Measurements from ENCODE around the gene ENTPD6.
"Not testable (repeated sequence)": the region's sequence is repeated elsewhere in the genome, so short reads cannot be mapped to it uniquely, and the experiment has no call there.

ENTPD6 gene

GRCh38 chr20:25166105-25166782 is 29.3 kb upstream of the ENTPD6 start:
- not testable (repeated sequence) for H3K36me3 ChIP-seq (ENCODE audit: control insufficient read depth, insufficient read depth, low read length)

GRCh38 chr20:25173321-25173720 is 22.2 kb upstream of the ENTPD6 start:
- no peak overlapping the region for H3K27ac ChIP-seq (ENCODE audit: low read depth, low read length)
- no peak overlapping the region for H3K4me3 ChIP-seq (ENCODE audit: low read depth, low read length)
- no peaks in the 10 kb centered on the region for H3K36me3 ChIP-seq (ENCODE audit: control insufficient read depth, insufficient read depth, low read length)
- no peaks in the 10 kb centered on the region for H3K4me1 ChIP-seq (ENCODE audit: control insufficient read depth, insufficient read depth, low read length)
- no peak overlapping the region for H3K9ac ChIP-seq (ENCODE audit: low read depth, low read length)
- no peaks in the 10 kb centered on the region for H3K27me3 ChIP-seq (ENCODE audit: control insufficient read depth, insufficient read depth, low read length)
- peaks cover 2% of the 10 kb centered on the region for H3K9me3 ChIP-seq (ENCODE audit: control insufficient read depth, insufficient read depth, low read length)

More at GRCh38 chr20:25166105-25166782, 29.3 kb upstream of the ENTPD6 start:
- H3K9ac ChIP-seq (ENCODE audit: low read depth, low read length); H3K27me3 ChIP-seq (ENCODE audit: control insufficient read depth, insufficient read depth, low read length); H3K27ac ChIP-seq (ENCODE audit: low read depth, low read length); H3K4me3 ChIP-seq (ENCODE audit: low read depth, low read length); H3K4me1 ChIP-seq (ENCODE audit: control insufficient read depth, insufficient read depth, low read length): not testable (repeated sequence)
- H3K9me3 ChIP-seq (ENCODE audit: control insufficient read depth, insufficient read depth, low read length): peaks cover 22% of the 10 kb centered on the region

- H3K27ac ChIP-seq (ENCODE audit: low read depth, low read length): no peak overlapping the region
These were observed 21.6 kb upstream of the ENTPD6 start for GRCh38 chr20:25173886-25174308.

GRCh38 chr20:25176184-25176583 is 19.3 kb upstream of the ENTPD6 start:
- H3K9ac ChIP-seq (ENCODE audit: low read depth, low read length): no peak overlapping the region
- no peaks in the 10 kb centered on the region for H3K36me3 ChIP-seq (ENCODE audit: control insufficient read depth, insufficient read depth, low read length)
- H3K4me1 ChIP-seq (ENCODE audit: control insufficient read depth, insufficient read depth, low read length): no peaks in the 10 kb centered on the region
- H3K27me3 ChIP-seq (ENCODE audit: control insufficient read depth, insufficient read depth, low read length): no peaks in the 10 kb centered on the region
- peaks cover 2% of the 10 kb centered on the region for H3K9me3 ChIP-seq (ENCODE audit: control insufficient read depth, insufficient read depth, low read length)
- no peak overlapping the region for H3K27ac ChIP-seq (ENCODE audit: low read depth, low read length)
- H3K4me3 ChIP-seq (ENCODE audit: low read depth, low read length): no peak overlapping the region

More at GRCh38 chr20:25173886-25174308, 21.6 kb upstream of the ENTPD6 start:
- H3K4me3 ChIP-seq (ENCODE audit: low read depth, low read length): no peak overlapping the region
- H3K9ac ChIP-seq (ENCODE audit: low read depth, low read length): no peak overlapping the region
- no peaks in the 10 kb centered on the region for H3K27me3 ChIP-seq (ENCODE audit: control insufficient read depth, insufficient read depth, low read length)
- peaks cover 2% of the 10 kb centered on the region for H3K9me3 ChIP-seq (ENCODE audit: control insufficient read depth, insufficient read depth, low read length)
- H3K36me3 ChIP-seq (ENCODE audit: control insufficient read depth, insufficient read depth, low read length): no peaks in the 10 kb centered on the region
- no peaks in the 10 kb centered on the region for H3K4me1 ChIP-seq (ENCODE audit: control insufficient read depth, insufficient read depth, low read length)

- H3K27ac ChIP-seq (ENCODE audit: low read depth, low read length): no peak overlapping the region
- H3K36me3 ChIP-seq (ENCODE audit: control insufficient read depth, insufficient read depth, low read length): no peaks in the 10 kb centered on the region
- H3K9ac ChIP-seq (ENCODE audit: low read depth, low read length): no peak overlapping the region
- no peaks in the 10 kb centered on the region for H3K4me1 ChIP-seq (ENCODE audit: control insufficient read depth, insufficient read depth, low read length)
- H3K4me3 ChIP-seq (ENCODE audit: low read depth, low read length): no peak overlapping the region
- H3K9me3 ChIP-seq (ENCODE audit: control insufficient read depth, insufficient read depth, low read length): no peaks in the 10 kb centered on the region; the same call in 1 of the 2 replicates
- no peaks in the 10 kb centered on the region for H3K27me3 ChIP-seq (ENCODE audit: control insufficient read depth, insufficient read depth, low read length)
These were observed 17.6 kb upstream of the ENTPD6 start for GRCh38 chr20:25177890-25178321.

GRCh38 chr20:25178563-25179438 is 16.7 kb upstream of the ENTPD6 start:
- H3K27ac ChIP-seq (ENCODE audit: low read depth, low read length): no peak overlapping the region
- H3K27me3 ChIP-seq (ENCODE audit: control insufficient read depth, insufficient read depth, low read length): no peaks in the 10 kb centered on the region
- H3K4me1 ChIP-seq (ENCODE audit: control insufficient read depth, insufficient read depth, low read length): no peaks in the 10 kb centered on the region
- H3K36me3 ChIP-seq (ENCODE audit: control insufficient read depth, insufficient read depth, low read length): no peaks in the 10 kb centered on the region
- H3K9me3 ChIP-seq (ENCODE audit: control insufficient read depth, insufficient read depth, low read length): no peaks in the 10 kb centered on the region
- no peak overlapping the region for H3K4me3 ChIP-seq (ENCODE audit: low read depth, low read length)
- no peak overlapping the region for H3K9ac ChIP-seq (ENCODE audit: low read depth, low read length)

GRCh38 chr20:25179439-25180089 is 15.9 kb upstream of the ENTPD6 start:
- H3K36me3 ChIP-seq (ENCODE audit: control insufficient read depth, insufficient read depth, low read length): no peaks in the 10 kb centered on the region
- H3K9ac ChIP-seq (ENCODE audit: low read depth, low read length): no peak overlapping the region
- no peak overlapping the region for H3K27ac ChIP-seq (ENCODE audit: low read depth, low read length)
- no peaks in the 10 kb centered on the region for H3K27me3 ChIP-seq (ENCODE audit: control insufficient read depth, insufficient read depth, low read length)
- H3K4me1 ChIP-seq (ENCODE audit: control insufficient read depth, insufficient read depth, low read length): no peaks in the 10 kb centered on the region
- no peak overlapping the region for H3K4me3 ChIP-seq (ENCODE audit: low read depth, low read length)
- H3K9me3 ChIP-seq (ENCODE audit: control insufficient read depth, insufficient read depth, low read length): no peaks in the 10 kb centered on the region

- not testable (repeated sequence) for H3K36me3 ChIP-seq (ENCODE audit: control insufficient read depth, insufficient read depth, low read length); H3K27me3 ChIP-seq (ENCODE audit: control insufficient read depth, insufficient read depth, low read length); H3K4me1 ChIP-seq (ENCODE audit: control insufficient read depth, insufficient read depth, low read length); H3K27ac ChIP-seq (ENCODE audit: low read depth, low read length); H3K4me3 ChIP-seq (ENCODE audit: low read depth, low read length); H3K9ac ChIP-seq (ENCODE audit: low read depth, low read length); H3K9me3 ChIP-seq (ENCODE audit: control insufficient read depth, insufficient read depth, low read length)
These were observed 11.1 kb upstream of the ENTPD6 start for GRCh38 chr20:25184391-25184790.

- Histone ChIP-seq H3K4me3 (ENCODE audit: low read depth, low read length) (no peak overlapping the region), H3K36me3 (ENCODE audit: control insufficient read depth, insufficient read depth, low read length) (no peaks in the 10 kb centered on the region), H3K9me3 (ENCODE audit: control insufficient read depth, insufficient read depth, low read length) (peaks cover 9% of the 10 kb centered on the region), H3K9ac (ENCODE audit: low read depth, low read length) (no peak overlapping the region), H3K4me1 (ENCODE audit: control insufficient read depth, insufficient read depth, low read length) (no peaks in the 10 kb centered on the region), H3K27ac (ENCODE audit: low read depth, low read length) (no peak overlapping the region), H3K27me3 (ENCODE audit: control insufficient read depth, insufficient read depth, low read length) (no peaks in the 10 kb centered on the region)
These were observed 8.3 kb upstream of the ENTPD6 start for GRCh38 chr20:25187220-25187619.

- Histone ChIP-seq H3K27me3 (ENCODE audit: control insufficient read depth, insufficient read depth, low read length) (no peaks in the 10 kb centered on the region), H3K9me3 (ENCODE audit: control insufficient read depth, insufficient read depth, low read length) (peaks cover 9% of the 10 kb centered on the region), H3K27ac (ENCODE audit: low read depth, low read length) (no peak overlapping the region), H3K36me3 (ENCODE audit: control insufficient read depth, insufficient read depth, low read length) (no peaks in the 10 kb centered on the region), H3K4me1 (ENCODE audit: control insufficient read depth, insufficient read depth, low read length) (no peaks in the 10 kb centered on the region), H3K4me3 (ENCODE audit: low read depth, low read length) (no peak overlapping the region), H3K9ac (ENCODE audit: low read depth, low read length) (no peak overlapping the region)
These were observed 7.9 kb upstream of the ENTPD6 start for GRCh38 chr20:25187635-25188034.

- Histone ChIP-seq H3K9ac (ENCODE audit: low read depth, low read length) (no peak overlapping the region), H3K4me1 (ENCODE audit: control insufficient read depth, insufficient read depth, low read length) (no peaks in the 10 kb centered on the region), H3K36me3 (ENCODE audit: control insufficient read depth, insufficient read depth, low read length) (no peaks in the 10 kb centered on the region), H3K27ac (ENCODE audit: low read depth, low read length) (no peak overlapping the region), H3K9me3 (ENCODE audit: control insufficient read depth, insufficient read depth, low read length) (peaks cover 9% of the 10 kb centered on the region), H3K4me3 (ENCODE audit: low read depth, low read length) (no peak overlapping the region), H3K27me3 (ENCODE audit: control insufficient read depth, insufficient read depth, low read length) (no peaks in the 10 kb centered on the region)
These were observed 7.3 kb upstream of the ENTPD6 start for GRCh38 chr20:25188218-25188617.
